GM23338 (cell line): Measurements from ENCODE around the gene AKAP13.

ENCODE experiments used
- CTCF ChIP-seq, 2 experiments: fragments of 200-600 bp in 1 of 2; sonication (generic) in 1 of 2; conservative IDR thresholded peaks; 2 replicates each; pipeline versions ENCODE4 v1.5.1 to v1.6.1; 2016 to 2017; ENCODE audit warnings: antibody characterized with exemption in 2 of 2, low read depth in 2 of 2, mild to moderate bottlenecking in 2 of 2, moderate library complexity in 1 of 2
- EZH2 ChIP-seq: fragments of 200-600 bp; sonication (generic); IDR thresholded peaks from one replicate; pipeline ENCODE4 v1.8.0; 2017; ENCODE audit warnings: antibody characterized with exemption, mild to moderate bottlenecking, low read depth; ENCODE audit not compliant: unreplicated experiment
- NANOG ChIP-seq: IDR thresholded peaks from 2 replicates; pipeline ENCODE4 v1.6.1; 2016; ENCODE audit warnings: antibody characterized with exemption, borderline replicate concordance
- POLR2AphosphoS5 ChIP-seq: IDR thresholded peaks from 2 replicates; pipeline ENCODE4 v1.6.1; 2016; ENCODE audit warnings: antibody characterized with exemption, low read depth

- TF ChIP-seq CTCF (conservative IDR thresholded peaks at IDR 0.05; ENCODE audit: low read depth in 2 of 2) (no peak), POLR2AphosphoS5 (no peak), EZH2 (no peak), NANOG (no peak)
These were observed 112.0 kb downstream of the AKAP13 start for GRCh38 chr15:85492406-85492805.
